GM06990 (cell line): ENCODE results near the gene TIMM10B.

ENCODE experiments used
- DNase-seq: peaks from one replicate; pipeline ENCODE4 v3.0.0-alpha.2; 2011; ENCODE audit not compliant: insufficient read length; ENCODE audit errors: extremely low read depth
- H3K27me3 ChIP-seq: replicated peaks from 2 replicates; pipeline ENCODE4 v1.6.0; 2011; ENCODE audit warnings: low read length; ENCODE audit not compliant: control insufficient read depth, insufficient read depth
- H3K36me3 ChIP-seq: 2 replicates; pipeline ENCODE4 v1.5.1; 2011; ENCODE audit warnings: low read length; ENCODE audit not compliant: control insufficient read depth, insufficient read depth
- H3K4me3 ChIP-seq: replicated peaks from 2 replicates; pipeline ENCODE4 v1.5.1; 2011; ENCODE audit warnings: low read depth, mild to moderate bottlenecking, control low read depth, low read length
- CTCF ChIP-seq: IDR thresholded peaks from 2 replicates; pipeline ENCODE4 v1.5.1; 2011; ENCODE audit warnings: low read length, control low read depth, mild to moderate bottlenecking, inconsistent platforms; ENCODE audit not compliant: insufficient read depth, poor library complexity, severe bottlenecking

TIMM10B gene

GRCh38 chr11:6473451-6474412, 7.6 kb upstream of the TIMM10B start, which contains the start of gene TRIM3:
TSS of gene TRIM3 (minus strand) at chr11:6473941. CDS start at chr11:6465695, 8,246 bp downstream.
- peak within 1 kb of the TSS; percentile 76 for H3K4me3 ChIP-seq
- H3K27me3 ChIP-seq = no peaks in the 10 kb centered on the region
- H3K36me3 ChIP-seq = peaks cover 21% of the 10 kb centered on the region
- peak; percentile 78 for DNase-seq
- no peak for TF ChIP-seq CTCF

GRCh38 chr11:6474413-6474792, 6.9 kb upstream of the TIMM10B start:
- Histone ChIP-seq H3K27me3 (no peaks in the 10 kb centered on the region), H3K4me3 (peak overlapping the region; percentile 56; the same call in 1 of the 2 replicates), H3K36me3 (peaks cover 23% of the 10 kb centered on the region)
- DNase-seq = no peak
- TF ChIP-seq CTCF = no peak

- H3K36me3 ChIP-seq = peaks cover 23% of the 10 kb centered on the region
- no peak overlapping the region for H3K4me3 ChIP-seq
- H3K27me3 ChIP-seq = no peaks in the 10 kb centered on the region
- no peak for DNase-seq
- no peak for TF ChIP-seq CTCF
Measured at GRCh38 chr11:6474806-6475500, 6.3 kb upstream of the TIMM10B start.

- TF ChIP-seq CTCF = no peak
- Histone ChIP-seq H3K4me3 (no peak overlapping the region), H3K27me3 (no peaks in the 10 kb centered on the region), H3K36me3 (peaks cover 23% of the 10 kb centered on the region)
- DNase-seq = no peak
Measured at GRCh38 chr11:6475936-6476335, 5.4 kb upstream of the TIMM10B start.

- Histone ChIP-seq H3K27me3 (no peaks in the 10 kb centered on the region), H3K4me3 (no peak overlapping the region), H3K36me3 (peaks cover 23% of the 10 kb centered on the region)
- DNase-seq = no peak
- TF ChIP-seq CTCF = no peak
Measured at GRCh38 chr11:6476571-6476970, 4.7 kb upstream of the TIMM10B start.
